Retina (tissue), 1 donor: ENCODE measurements around the gene PERM1.
"Not testable (repeated sequence)": the region's sequence is repeated elsewhere in the genome, so short reads cannot be mapped to it uniquely, and the experiment has no call there.

Experiments
- DNase-seq: peaks from one replicate; pipeline ENCODE4 v3.0.0-alpha.2; 2016

PERM1 gene

GRCh38 chr1:981955-982558 is at the start of gene PERM1:
Gene PERM1 (minus strand): TSS chr1:982093. CDS start chr1:981029, 1,064 bp downstream.
- DNase-seq, result no peak

- peak; percentile 50 for DNase-seq
Measured at GRCh38 chr1:1030867-1031658, 49.2 kb upstream of the PERM1 start.

GRCh38 chr1:1027791-1028190 is 45.9 kb upstream of the PERM1 start:
- peak; percentile 32 for DNase-seq

DNA sequence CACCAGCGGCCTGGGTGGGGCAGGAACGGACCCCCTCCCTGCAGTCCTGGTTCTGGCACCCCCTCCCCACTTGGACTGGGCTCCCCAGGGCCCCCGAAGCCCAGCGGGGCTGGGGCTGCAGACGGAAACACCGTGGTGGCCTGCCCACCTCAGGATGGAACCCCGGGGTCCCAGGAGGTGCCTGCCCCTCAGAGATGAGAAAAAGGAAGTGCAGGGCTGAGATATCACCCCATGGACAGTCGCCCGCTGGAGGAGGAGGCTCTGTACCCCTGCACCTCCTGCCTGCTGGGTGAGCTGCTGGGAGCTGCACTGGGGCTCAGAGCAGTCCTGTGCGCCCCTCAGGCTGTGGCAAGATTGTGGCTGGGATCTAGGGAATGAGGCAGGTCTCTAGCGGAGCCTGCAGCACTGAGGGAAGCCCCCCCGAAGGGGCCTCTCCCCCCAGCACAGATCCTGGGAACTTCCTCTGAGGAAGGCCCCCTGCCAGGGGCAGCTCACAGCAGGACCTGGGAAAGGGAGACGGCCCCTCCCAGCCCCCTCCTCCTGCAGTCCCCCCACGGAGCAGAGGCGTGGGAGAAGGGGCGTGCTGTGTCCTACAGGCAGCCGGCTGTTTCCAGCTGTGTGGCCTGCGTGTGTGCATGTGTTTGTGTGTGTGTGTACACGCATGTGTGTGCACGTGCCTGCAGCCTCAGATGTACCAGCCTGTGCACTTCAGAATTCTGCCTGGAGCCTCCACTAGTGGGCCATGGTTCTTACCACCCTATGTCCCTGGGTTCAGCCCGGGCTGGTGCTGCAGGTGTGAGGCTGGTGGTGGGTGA is 44.9 kb upstream of the PERM1 start:
- DNase-seq, result peak; percentile 29

DNA sequence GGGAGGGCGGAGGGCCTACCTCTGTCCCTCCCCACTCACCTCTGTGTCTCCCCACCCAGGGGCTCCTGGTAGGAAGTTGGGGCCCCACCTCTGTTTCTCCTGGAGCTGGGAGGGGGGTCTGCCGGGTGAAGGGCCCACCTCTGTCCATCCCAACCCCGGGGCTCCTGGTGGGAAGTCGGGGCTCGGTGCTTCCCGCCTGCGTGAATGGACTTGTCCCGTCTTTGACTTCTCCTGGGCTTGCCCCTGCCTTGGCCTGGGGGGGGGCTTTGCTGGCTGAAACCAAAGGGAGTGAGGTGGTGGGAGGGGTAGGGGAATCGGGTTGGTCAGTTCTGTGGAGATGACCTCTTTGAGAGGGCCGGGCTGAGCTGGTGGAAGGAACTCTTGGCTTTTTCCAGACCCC is 43.8 kb upstream of the PERM1 start:
- no peak for DNase-seq

- no peak for DNase-seq
Measured at GRCh38 chr1:1024771-1025699, 43.1 kb upstream of the PERM1 start.

DNA sequence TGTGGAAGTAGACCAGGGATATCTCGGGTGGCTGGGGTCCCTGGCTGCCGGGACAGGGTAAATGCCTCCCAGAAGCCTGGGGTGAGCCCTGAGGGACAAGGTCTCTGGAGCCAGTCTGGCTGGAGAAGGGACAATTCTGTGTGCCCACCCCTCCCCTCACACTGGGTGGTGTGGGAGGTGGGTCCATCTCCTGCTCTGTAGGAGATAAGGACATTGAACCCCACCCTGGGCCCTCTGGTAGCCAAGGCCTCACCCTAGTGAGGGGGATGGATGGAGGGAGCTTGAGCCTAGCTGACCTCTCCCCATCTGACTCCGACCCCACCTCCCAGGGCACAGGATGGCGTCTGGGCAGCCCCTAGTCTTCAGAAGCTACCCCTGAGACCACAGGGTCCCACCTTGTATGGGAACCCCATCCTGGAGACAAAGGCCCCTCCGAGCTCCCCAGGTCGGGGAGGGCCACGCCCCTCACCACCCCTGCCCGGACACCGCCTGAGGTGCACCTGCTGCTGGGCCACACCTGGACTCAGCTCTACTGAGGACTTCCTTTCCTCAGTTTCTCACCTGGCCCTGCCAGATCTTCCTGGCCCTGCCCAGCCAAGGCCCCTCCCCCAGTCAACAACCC is 42.4 kb upstream of the PERM1 start:
- DNase-seq, result no peak

DNA sequence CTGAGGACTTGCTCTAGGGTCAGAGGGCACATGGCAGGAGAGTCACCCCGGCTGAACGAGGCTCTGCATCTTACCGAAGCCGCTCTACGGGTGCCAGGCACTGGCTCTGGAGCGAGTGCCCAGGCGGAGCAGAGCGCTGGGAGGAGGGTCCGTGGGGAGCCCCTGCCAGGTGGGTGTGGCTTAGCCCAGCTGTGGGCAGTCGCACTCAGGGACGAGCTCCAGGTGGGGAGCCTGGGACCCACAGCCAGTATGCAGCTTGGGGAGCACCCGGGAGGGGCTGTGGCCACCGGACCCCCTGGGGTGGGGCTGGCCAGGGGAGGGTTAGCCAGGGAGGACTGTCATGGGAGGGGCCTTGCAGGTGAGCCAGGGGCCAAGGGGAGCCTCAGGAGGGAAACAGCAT is 41.8 kb upstream of the PERM1 start:
- no peak for DNase-seq

GRCh38 chr1:1022302-1023009 is 40.6 kb upstream of the PERM1 start:
- no peak for DNase-seq

GRCh38 chr1:1021920-1022259 is 40.0 kb upstream of the PERM1 start:
- no peak for DNase-seq

DNA sequence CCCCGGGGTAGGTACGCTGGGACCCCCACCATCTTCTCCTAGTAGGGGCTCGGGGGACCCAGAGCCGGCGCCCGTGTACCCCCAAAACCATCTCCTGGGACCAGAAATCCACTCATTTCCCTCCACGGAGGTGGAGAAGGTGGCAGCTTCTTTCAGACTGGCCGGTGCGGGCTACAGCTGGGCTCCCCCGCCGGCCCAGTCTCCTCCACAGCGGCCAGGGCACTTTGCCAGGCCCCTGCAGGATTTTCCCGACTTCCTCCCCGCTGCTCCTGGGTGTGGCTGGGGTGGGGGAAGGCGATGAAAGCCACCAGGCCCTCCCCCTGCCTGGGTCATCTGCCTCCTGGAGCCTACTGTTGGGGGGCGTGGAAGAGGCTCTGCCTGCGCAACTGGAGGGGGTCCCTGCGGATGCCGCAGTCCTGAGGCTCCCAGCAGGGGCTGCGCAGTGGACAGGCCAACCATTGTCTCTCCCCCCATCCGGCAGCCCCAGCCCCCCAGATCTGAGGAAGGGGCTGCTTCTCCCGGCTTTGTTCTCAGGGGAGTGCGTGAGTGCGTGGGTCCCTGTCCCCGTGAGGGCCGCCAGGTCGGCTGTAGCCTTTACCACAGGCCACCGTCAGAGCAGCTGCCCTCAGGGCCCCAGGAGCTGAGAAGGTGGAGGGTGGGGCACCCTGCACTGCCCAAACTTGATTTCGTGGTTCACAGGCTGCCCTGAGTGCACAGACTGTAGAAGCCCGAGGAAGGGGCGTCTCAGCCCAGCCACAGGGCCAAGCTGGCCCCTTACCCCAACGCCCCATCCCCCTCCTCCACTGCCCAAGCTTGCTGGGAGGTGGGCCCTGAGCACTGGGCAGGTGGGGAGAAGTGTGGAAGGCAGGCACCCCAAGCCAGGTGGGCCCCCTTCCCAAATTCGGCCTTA is 39.4 kb upstream of the PERM1 start:
- peak; percentile 62 for DNase-seq

DNA sequence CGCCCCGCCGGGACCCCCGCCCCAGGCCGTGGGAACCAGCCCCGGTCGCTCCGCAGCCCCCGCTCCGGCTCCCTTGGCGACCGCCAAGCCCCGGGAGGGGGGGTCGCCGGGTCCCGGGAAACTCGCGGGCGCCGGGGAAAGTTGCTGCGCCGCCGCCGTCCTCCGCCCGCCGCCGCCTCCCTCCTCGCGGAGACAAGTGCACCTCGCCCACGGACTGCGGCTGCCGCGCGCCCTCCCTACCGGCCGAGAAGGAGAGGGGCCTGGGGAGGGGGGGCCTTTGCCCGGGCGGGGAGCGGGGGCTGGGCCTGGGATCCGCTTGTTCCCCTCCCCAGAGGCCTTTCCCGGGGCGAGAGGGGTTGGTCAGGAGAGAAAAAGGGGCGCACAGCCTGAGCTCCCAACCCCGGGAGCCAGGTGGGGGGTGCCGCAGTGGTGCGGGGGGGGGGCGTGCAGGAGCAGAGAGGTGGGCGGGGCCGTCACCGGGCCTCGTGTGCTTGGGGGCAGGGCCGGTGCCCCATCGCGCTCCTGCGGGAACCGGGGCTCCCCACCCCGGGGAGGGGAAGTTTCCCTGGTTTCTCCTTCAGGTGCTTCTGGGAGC is 38.6 kb upstream of the PERM1 start:
- DNase-seq, result no peak

- DNase-seq, result peak; percentile 36
Measured at GRCh38 chr1:1020000-1020404, 38.1 kb upstream of the PERM1 start, which contains the start of gene AGRN. Gene AGRN (plus strand): TSS chr1:1020120. CDS start chr1:1020173, 53 bp downstream.

- peak; percentile 86 for DNase-seq
Measured at GRCh38 chr1:1019122-1019999, 37.5 kb upstream of the PERM1 start.

- not testable (repeated sequence) for DNase-seq
Measured at GRCh38 chr1:1018321-1018685, 36.4 kb upstream of the PERM1 start.

DNA sequence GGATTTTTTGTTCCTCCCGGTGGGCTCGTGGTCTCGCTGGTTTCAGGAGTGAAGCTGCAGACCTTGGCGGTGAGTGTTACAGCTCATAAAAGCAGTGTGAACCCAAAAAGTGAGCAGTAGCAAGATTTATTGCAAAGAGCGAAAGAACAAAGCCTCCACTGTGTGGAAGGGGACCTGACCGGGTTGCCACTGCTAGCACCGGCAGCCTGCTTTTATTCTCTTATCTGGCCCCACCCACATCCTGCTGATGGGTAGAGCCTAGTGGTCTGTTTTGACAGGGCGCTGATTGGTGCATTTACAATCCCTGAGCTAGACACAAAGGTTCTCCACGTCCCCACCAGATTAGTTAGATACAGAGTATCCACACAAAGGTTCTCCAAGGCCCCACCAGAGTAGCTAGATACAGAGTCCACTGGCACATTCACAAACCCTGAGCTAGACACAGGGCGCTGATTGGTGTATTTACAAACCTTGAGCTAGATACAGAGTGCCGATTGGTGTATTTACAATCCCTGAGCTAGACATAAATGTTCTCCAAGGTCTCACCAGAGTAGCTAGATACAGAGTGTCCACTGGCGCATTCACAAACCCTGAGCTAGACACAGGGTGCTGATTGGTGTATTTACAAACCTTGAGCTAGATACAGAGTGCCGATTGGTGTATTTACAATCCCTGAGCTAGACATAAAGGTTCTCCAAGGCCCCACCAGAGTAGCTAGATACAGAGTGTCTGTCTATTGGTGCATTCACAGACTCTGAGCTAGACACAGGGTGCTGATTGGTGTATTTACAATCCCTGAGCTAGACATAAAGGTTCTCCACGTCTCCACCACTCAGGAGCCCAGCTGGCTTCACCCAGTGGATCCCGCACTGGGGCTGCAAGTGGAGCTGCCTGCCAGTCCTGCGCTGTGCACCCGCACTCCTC is 35.8 kb upstream of the PERM1 start:
- not testable (repeated sequence) for DNase-seq

- DNase-seq, result no peak
Measured at GRCh38 chr1:1014799-1015681, 33.1 kb upstream of the PERM1 start.
